Skeletal muscle satellite cell (primary cell): ENCODE measurements around the gene TPH1.

Experiments used
- H3K27me3 ChIP-seq: 2 replicates; pipeline ENCODE4 v1.7.0; 2013; ENCODE audit warnings: low read length; ENCODE audit not compliant: control insufficient read depth, insufficient read depth
- H3K36me3 ChIP-seq: 2 replicates; pipeline ENCODE4 v1.7.0; 2013; ENCODE audit warnings: mild to moderate bottlenecking, control low read depth, low read length; ENCODE audit not compliant: insufficient read depth
- H3K4me1 ChIP-seq: 2 replicates; pipeline ENCODE4 v1.7.0; 2013; ENCODE audit warnings: low read length; ENCODE audit not compliant: control insufficient read depth, insufficient read depth
- H3K4me2 ChIP-seq: 2 replicates; pipeline ENCODE4 v1.7.0; 2013; ENCODE audit warnings: mild to moderate bottlenecking, low read length
- H3K4me3 ChIP-seq: 2 replicates; pipeline ENCODE4 v1.7.0; 2013; ENCODE audit warnings: low read length
- H3K9ac ChIP-seq: 2 replicates; pipeline ENCODE4 v1.7.0; 2013; ENCODE audit warnings: mild to moderate bottlenecking, low read depth, low read length, moderate library complexity
- H3K9me3 ChIP-seq: replicated peaks from 2 replicates; pipeline ENCODE4 v1.7.0; 2013; ENCODE audit warnings: mild to moderate bottlenecking, control low read depth, low read length

TPH1 gene

GRCh38 chr11:18016789-18017188 is 29.3 kb downstream of the TPH1 start:
- Histone ChIP-seq H3K9ac (no peak overlapping the region), H3K4me2 (no peak overlapping the region), H3K4me1 (peaks cover 4% of the 10 kb centered on the region), H3K4me3 (no peak overlapping the region), H3K36me3 (no peaks in the 10 kb centered on the region), H3K9me3 (no peaks in the 10 kb centered on the region), H3K27me3 (no peaks in the 10 kb centered on the region)

GRCh38 chr11:18014876-18015275 is 31.2 kb downstream of the TPH1 start:
- no peaks in the 10 kb centered on the region for H3K9me3 ChIP-seq
- peaks cover 4% of the 10 kb centered on the region for H3K4me1 ChIP-seq
- H3K9ac ChIP-seq: no peak overlapping the region
- no peak overlapping the region for H3K4me3 ChIP-seq
- no peaks in the 10 kb centered on the region for H3K27me3 ChIP-seq
- H3K4me2 ChIP-seq: no peak overlapping the region
- H3K36me3 ChIP-seq: no peaks in the 10 kb centered on the region

GRCh38 chr11:18013790-18014507 is 32.1 kb downstream of the TPH1 start:
- H3K4me2 ChIP-seq: peak overlapping the region; percentile 82
- H3K27me3 ChIP-seq: no peaks in the 10 kb centered on the region
- H3K36me3 ChIP-seq: no peaks in the 10 kb centered on the region
- no peaks in the 10 kb centered on the region for H3K9me3 ChIP-seq
- H3K4me3 ChIP-seq: peak overlapping the region; percentile 76
- H3K9ac ChIP-seq: peak overlapping the region; percentile 71
- H3K4me1 ChIP-seq: peaks cover 4% of the 10 kb centered on the region

- H3K4me3 ChIP-seq: peak within 1 kb of the TSS; percentile 76
- H3K4me2 ChIP-seq: peak within 1 kb of the TSS; percentile 82
- no peaks in the 10 kb centered on the region for H3K9me3 ChIP-seq
- no peaks in the 10 kb centered on the region for H3K36me3 ChIP-seq
- no peaks in the 10 kb centered on the region for H3K27me3 ChIP-seq
- H3K9ac ChIP-seq: peak within 1 kb of the TSS; percentile 71
- H3K4me1 ChIP-seq: peaks cover 4% of the 10 kb centered on the region
These were observed 32.9 kb downstream of the TPH1 start, which contains the start of gene SERGEF for GRCh38 chr11:18012906-18013781. SERGEF (minus strand) TSS chr11:18013047; CDS start chr11:18013010, 37 bp downstream.

GRCh38 chr11:18012122-18012905 is 33.8 kb downstream of the TPH1 start:
- peaks cover 4% of the 10 kb centered on the region for H3K4me1 ChIP-seq
- peak overlapping the region; percentile 76 for H3K4me3 ChIP-seq
- H3K4me2 ChIP-seq: peak overlapping the region; percentile 82
- H3K9ac ChIP-seq: peak overlapping the region; percentile 71
- no peaks in the 10 kb centered on the region for H3K27me3 ChIP-seq
- H3K36me3 ChIP-seq: no peaks in the 10 kb centered on the region
- H3K9me3 ChIP-seq: no peaks in the 10 kb centered on the region

GRCh38 chr11:18011633-18012032 is 34.4 kb downstream of the TPH1 start:
- Histone ChIP-seq H3K4me3 (peak overlapping the region; percentile 76), H3K9me3 (no peaks in the 10 kb centered on the region), H3K36me3 (no peaks in the 10 kb centered on the region), H3K27me3 (no peaks in the 10 kb centered on the region), H3K4me1 (peaks cover 4% of the 10 kb centered on the region), H3K9ac (no peak overlapping the region), H3K4me2 (peak overlapping the region; percentile 82)

GRCh38 chr11:18010977-18011586 is 35.0 kb downstream of the TPH1 start:
- Histone ChIP-seq H3K4me1 (peaks cover 4% of the 10 kb centered on the region), H3K9ac (no peak overlapping the region), H3K36me3 (peaks cover 4% of the 10 kb centered on the region), H3K4me3 (no peak overlapping the region), H3K9me3 (no peaks in the 10 kb centered on the region), H3K27me3 (no peaks in the 10 kb centered on the region), H3K4me2 (no peak overlapping the region)

- Histone ChIP-seq H3K9me3 (no peaks in the 10 kb centered on the region), H3K9ac (no peak overlapping the region), H3K4me1 (peaks cover 4% of the 10 kb centered on the region), H3K4me2 (no peak overlapping the region), H3K4me3 (no peak overlapping the region), H3K27me3 (no peaks in the 10 kb centered on the region), H3K36me3 (peaks cover 4% of the 10 kb centered on the region)
These were observed 35.9 kb downstream of the TPH1 start for GRCh38 chr11:18010121-18010670.

- Histone ChIP-seq H3K4me3 (no peak overlapping the region), H3K4me1 (no peaks in the 10 kb centered on the region), H3K9me3 (no peaks in the 10 kb centered on the region), H3K4me2 (no peak overlapping the region), H3K9ac (no peak overlapping the region), H3K27me3 (no peaks in the 10 kb centered on the region), H3K36me3 (peaks cover 8% of the 10 kb centered on the region)
These were observed 40.5 kb downstream of the TPH1 start for GRCh38 chr11:18005376-18006129.

- Histone ChIP-seq H3K9ac (no peak overlapping the region), H3K9me3 (no peaks in the 10 kb centered on the region), H3K4me3 (no peak overlapping the region), H3K4me2 (no peak overlapping the region), H3K4me1 (no peaks in the 10 kb centered on the region), H3K36me3 (peaks cover 5% of the 10 kb centered on the region), H3K27me3 (no peaks in the 10 kb centered on the region)
These were observed 44.9 kb downstream of the TPH1 start for GRCh38 chr11:18001191-18001590.
